IMR-90 (cell line): ENCODE data around the gene FRK. TPM values are rescaled to one million over a fixed set of nuclear protein-coding genes. Genes with fewer than 3 reads are reported as not detected.

Experiments used
- ATAC-seq: fragments of 200-7000 bp; cut with Tn5 transposase; 2 replicates; pipeline ENCODE4 v1.9.1; 2020; ENCODE audit warnings: low read depth, mild to moderate bottlenecking, moderate library complexity
- BruUV-seq: library from RNA; stranded (reverse); fragments of 400-500 nt; replicated peaks from 2 replicates; lab custom pipeline; 2021; lab: Mats Ljungman, UMichigan
- CTCF ChIA-PET: fragments of 300-600 bp; formaldehyde crosslinking; extraction: SDS; loops from one replicate; lab custom pipeline; 2021; ENCODE audit warnings: antibody characterized with exemption; lab: Yijun Ruan, JAX
- POLR2A ChIA-PET: fragments of 300-600 bp; sonication (Branson Sonifier 250); formaldehyde crosslinking; loops from one replicate; lab custom pipeline; 2022; ENCODE audit warnings: antibody characterized with exemption; ENCODE audit not compliant: unreplicated experiment; lab: Charles Lee
- DNase-seq: peaks from one replicate; pipeline ENCODE4 v3.0.0; 2013
- H2AFZ ChIP-seq: replicated peaks from 2 replicates; pipeline ENCODE3; 2013; ENCODE audit warnings: low read length, mild to moderate bottlenecking; ENCODE audit not compliant: poor library complexity
- H2AK5ac ChIP-seq: 2 replicates; pipeline ENCODE4 v1.6.1; 2013; ENCODE audit warnings: low read depth, low read length, inconsistent platforms
- H2AK9ac ChIP-seq: replicated peaks from 2 replicates; pipeline ENCODE3; 2013; ENCODE audit warnings: mild to moderate bottlenecking, low read depth, low read length, moderate library complexity; ENCODE audit not compliant: poor library complexity
- H2BK120ac ChIP-seq: 2 replicates; pipeline ENCODE4 v1.6.1; 2013; ENCODE audit warnings: low read depth, low read length, inconsistent platforms
- H2BK15ac ChIP-seq: 3 replicates; pipeline ENCODE4 v1.6.1; 2013; ENCODE audit warnings: low read depth, low read length, inconsistent platforms
- H2BK20ac ChIP-seq: 2 replicates; pipeline ENCODE4 v1.6.1; 2013; ENCODE audit warnings: low read depth, mild to moderate bottlenecking, inconsistent platforms, low read length, moderate library complexity
- H2BK5ac ChIP-seq: 2 replicates; pipeline ENCODE4 v1.6.1; 2013; ENCODE audit warnings: mild to moderate bottlenecking, low read depth, low read length, inconsistent platforms; ENCODE audit not compliant: poor library complexity, severe bottlenecking
- H3K14ac ChIP-seq: replicated peaks from 2 replicates; pipeline ENCODE4 v1.6.1; 2013; ENCODE audit warnings: low read depth, low read length, inconsistent platforms
- H3K18ac ChIP-seq: 2 replicates; pipeline ENCODE4 v1.6.1; 2013; ENCODE audit warnings: low read depth, low read length, control low read depth
- H3K23ac ChIP-seq: 2 replicates; pipeline ENCODE4 v1.6.1; 2013; ENCODE audit warnings: low read depth, low read length, inconsistent platforms
- H3K27ac ChIP-seq: 2 replicates; pipeline ENCODE4 v1.5.1; 2013; ENCODE audit warnings: mild to moderate bottlenecking, control low read depth, low read length; ENCODE audit not compliant: insufficient read depth
- H3K27me3 ChIP-seq: 2 replicates; pipeline ENCODE4 v1.6.1; 2013; ENCODE audit warnings: low read length; ENCODE audit not compliant: control insufficient read depth, insufficient read depth
- H3K36me3 ChIP-seq: 2 replicates; pipeline ENCODE4 v1.6.1; 2013; ENCODE audit warnings: low read length, mixed read lengths; ENCODE audit not compliant: control insufficient read depth, insufficient read depth
- H3K4ac ChIP-seq: 2 replicates; pipeline ENCODE4 v1.6.1; 2013; ENCODE audit warnings: low read depth, low read length, inconsistent platforms
- H3K4me1 ChIP-seq: 2 replicates; pipeline ENCODE4 v1.6.1; 2013; ENCODE audit warnings: low read length, mixed read lengths; ENCODE audit not compliant: control insufficient read depth, insufficient read depth
- H3K4me2 ChIP-seq: 2 replicates; pipeline ENCODE4 v1.6.1; 2013; ENCODE audit warnings: low read depth, mild to moderate bottlenecking, control low read depth, low read length, moderate library complexity
- H3K4me3 ChIP-seq: 2 replicates; pipeline ENCODE4 v1.5.1; 2013; ENCODE audit warnings: low read depth, mild to moderate bottlenecking, control low read depth, low read length, moderate library complexity; ENCODE audit not compliant: insufficient read depth
- H3K56ac ChIP-seq: 2 replicates; pipeline ENCODE4 v1.6.1; 2013; ENCODE audit warnings: low read length, inconsistent platforms; ENCODE audit not compliant: insufficient read depth; ENCODE audit errors: extremely low read depth
- H3K79me1 ChIP-seq, 2 experiments: 2 replicates each; pipeline ENCODE4 v1.6.1; 2013; ENCODE audit warnings: low read length in 2 of 2, inconsistent platforms in 1 of 2, low read depth in 1 of 2
- H3K9ac ChIP-seq: 2 replicates; pipeline ENCODE4 v1.6.1; 2013; ENCODE audit warnings: low read depth, low read length, control low read depth
- H3K9me1 ChIP-seq: 2 replicates; pipeline ENCODE4 v1.6.1; 2013; ENCODE audit warnings: low read length, inconsistent platforms; ENCODE audit not compliant: insufficient read depth
- H3K9me3 ChIP-seq: 2 replicates; pipeline ENCODE4 v1.6.1; 2013; ENCODE audit warnings: low read length; ENCODE audit not compliant: control insufficient read depth, insufficient read depth
- H4K20me1 ChIP-seq: 2 replicates; pipeline ENCODE4 v1.6.1; 2013; ENCODE audit warnings: low read length, inconsistent platforms; ENCODE audit not compliant: insufficient read depth
- H4K5ac ChIP-seq: 2 replicates; pipeline ENCODE4 v1.6.1; 2013; ENCODE audit warnings: mild to moderate bottlenecking, low read depth, low read length, control low read depth
- H4K8ac ChIP-seq, 2 experiments: 2 replicates each; pipeline ENCODE4 v1.6.1; 2013; ENCODE audit warnings: low read depth in 2 of 2, low read length in 2 of 2, control low read depth in 1 of 2, inconsistent platforms in 1 of 2
- H4K91ac ChIP-seq: 2 replicates; pipeline ENCODE4 v1.6.1; 2013; ENCODE audit warnings: low read depth, low read length, inconsistent platforms; ENCODE audit not compliant: insufficient read depth
- CEBPB ChIP-seq: IDR thresholded peaks from 2 replicates; pipeline ENCODE4 v1.6.1; 2012; ENCODE audit warnings: low read depth, low read length, improper control_type of control experiment
- MAZ ChIP-seq: IDR thresholded peaks from 2 replicates; pipeline ENCODE4 v1.6.1; 2012; ENCODE audit warnings: low read depth, mild to moderate bottlenecking, low read length, improper control_type of control experiment, moderate library complexity, borderline replicate concordance
- RCOR1 ChIP-seq: IDR thresholded peaks from 2 replicates; pipeline ENCODE4 v1.6.1; 2012; ENCODE audit warnings: mild to moderate bottlenecking, low read length, improper control_type of control experiment; ENCODE audit not compliant: insufficient replicate concordance
- WGBS, 2 experiments: methylation state at CpG; one replicate each; pipeline versions ENCODE4 v1.1.5 to v1.1.7; 2013; ENCODE audit warnings: missing lambda C conversion rate in 2 of 2; ENCODE audit not compliant: insufficient read length in 1 of 2; ENCODE audit errors: extremely low coverage in 2 of 2; 5-methylcytosine and 5-hydroxymethylcytosine counted together
- dilution Hi-C: fragments of 300-500 bp; cut with HindIII; formaldehyde crosslinking; loops from one replicate; pipeline ENCODE4 v1.14.3; 2018; ENCODE audit warnings: low sequenced_read_pairs; ENCODE audit not compliant: unreplicated experiment
- in situ Hi-C: fragments of 300-500 bp; cut with MboI; formaldehyde crosslinking; loops from 3 replicates; pipeline ENCODE4 v1.14.3; 2019; ENCODE audit warnings: low sequenced_read_pairs, inconsistent platforms, mixed read lengths
- intact Hi-C: fragments of 100-400 bp; cut with micrococcal nuclease; formaldehyde crosslinking; loops from 2 replicates; pipeline ENCODE4 v1.10.0; 2022
- polyA plus RNA-seq, 3 experiments: library from polyadenylated mRNA; depleted of rRNA; stranded (reverse); fragments of >200 nt; gene quantifications; 2 replicates each; pipeline ENCODE4 v1.2.3, GENCODE V29; 2012; ENCODE audit warnings: low replicate concordance in 1 of 3
- total RNA-seq: library from RNA; depleted of rRNA; stranded (reverse); fragments of >200 nt; gene quantifications from 2 replicates; pipeline ENCODE4 v1.2.3, GENCODE V29; 2012

The FRK gene
- total and polyA plus RNA-seq, 2 of the 4 experiments (the other 2 are of a cell fraction), result under 0.01 to 0.02 TPM

DNA sequence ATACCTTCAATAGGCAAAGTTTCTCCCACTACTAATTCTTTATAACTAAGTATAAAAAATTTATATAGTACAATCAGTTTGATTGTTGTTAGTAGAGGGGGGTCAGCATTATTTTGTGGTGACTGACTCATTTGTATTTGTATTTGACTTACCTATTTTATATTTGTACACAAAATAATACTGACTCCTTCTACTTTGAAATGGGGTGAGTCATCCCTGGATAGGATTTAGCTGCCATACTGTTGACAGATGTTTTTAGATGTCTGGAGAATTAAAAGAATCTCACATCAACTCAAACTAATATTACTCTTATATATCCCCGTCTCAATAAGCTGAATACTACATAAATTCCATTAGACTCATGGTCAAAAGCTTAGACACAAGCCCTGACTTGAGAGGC is 114.9 kb downstream of the FRK start:
- dilution Hi-C loops, result no loop called here
- Histone ChIP-seq H3K9me3 (no peaks in the 10 kb centered on the region), H3K4me3 (no peak overlapping the region), H2AK5ac (no peak overlapping the region), H3K79me1 (no peaks in the 10 kb centered on the region), H4K8ac (no peak overlapping the region), H2BK15ac (no peak overlapping the region), H3K23ac (no peak overlapping the region), H3K27me3 (no peaks in the 10 kb centered on the region), H3K4ac (no peak overlapping the region), H3K4me1 (no peaks in the 10 kb centered on the region), H3K56ac (no peak overlapping the region), H3K14ac (no peak overlapping the region), H2BK120ac (no peak overlapping the region), H2BK5ac (no peak overlapping the region), H2AFZ (no peak overlapping the region), H4K20me1 (no peaks in the 10 kb centered on the region), H3K9ac (no peak overlapping the region), H2BK20ac (no peak overlapping the region), H3K9me1 (no peaks in the 10 kb centered on the region), H4K91ac (no peak overlapping the region), H4K5ac (no peak overlapping the region), H3K27ac (no peak overlapping the region), H3K4me2 (no peak overlapping the region), H3K36me3 (no peaks in the 10 kb centered on the region), H3K18ac (no peak overlapping the region), H2AK9ac (no peak overlapping the region)
- ChIA-PET POLR2A (no interaction called here), CTCF (interaction anchor here (1.1 kb wide), 1 partner anchor 9 kb away, joined by 3 read pairs; no protein-coding TSS in a partner anchor)
- no peak for TF ChIP-seq RCOR1
- TF ChIP-seq MAZ, result no peak
- TF ChIP-seq CEBPB, result no peak
- in situ Hi-C loops, result no loop called here
- ATAC-seq (no peak), DNase-seq (no peak)
- no CpG with 5 or more reads among the region's 1 CpG for WGBS, 2 experiments
- no TSS peak for BruUV-seq
- intact Hi-C loops, result no loop called here
